ENCODE results near the gene COQ7. TPM values are rescaled to one million over a fixed set of nuclear protein-coding genes. Genes with fewer than 3 reads are reported as not detected.

Gene COQ7
- total RNA-seq, 8 experiments from 2014 or later, result 10.1 to 33.4 (median 20.3) TPM

- ATAC-seq (replicated peaks in 6 of 8), result no peak
- WGBS, 10 experiments, result 71 to 100% (median 86%) methylated on average over 1 to 2 of the region's 2 CpGs; no CpG with 5 or more reads in 4 of the 10 experiments
- peaks cover 0 to 19% of the 10 kb centered on the region in 2 donors for H3K4me1 ChIP-seq (replicated peaks in 1 of 2)
- no peak overlapping the region for H3K27ac ChIP-seq
- in situ Hi-C loops (cut with MboI; ENCODE audit: low pct_unique_long_range_greater_than_20kb in 2 of 9, low sequenced_read_pairs in 9 of 9, unreplicated experiment in 9 of 9), result no loop called here
- H3K4me3 ChIP-seq, result no peak overlapping the region
Observed at GRCh38 chr16:19106625-19107020, 39.2 kb downstream of the COQ7 start.

- Histone ChIP-seq H3K4me3 (no peak overlapping the region), H3K27ac (no peak overlapping the region), H3K4me1 (replicated peaks in 1 of 2) (peaks cover 0 to 22% of the 10 kb centered on the region in 2 donors)
- ATAC-seq (replicated peaks in 6 of 8), result no peak
- in situ Hi-C loops (cut with MboI; ENCODE audit: low pct_unique_long_range_greater_than_20kb in 2 of 9, low sequenced_read_pairs in 9 of 9, unreplicated experiment in 9 of 9), result no loop called here
- WGBS, 10 experiments, result 70 to 100% (median 92%) methylated on average over 1 to 9 of the region's 9 CpGs; no CpG with 5 or more reads in 1 of the 10 experiments
Observed at GRCh38 chr16:19108409-19109287, 41.2 kb downstream of the COQ7 start.

- 74 to 100% (median 87%) methylated on average over 1 to 4 of the region's 4 CpGs; no CpG with 5 or more reads in 2 of the 10 experiments for WGBS, 10 experiments
- Histone ChIP-seq H3K4me1 (replicated peaks in 1 of 2) (peaks cover 0 to 24% of the 10 kb centered on the region in 2 donors), H3K4me3 (no peak overlapping the region), H3K27ac (no peak overlapping the region)
- ATAC-seq (replicated peaks in 6 of 8), result no peak
- in situ Hi-C loops (cut with MboI; ENCODE audit: low pct_unique_long_range_greater_than_20kb in 2 of 9, low sequenced_read_pairs in 9 of 9, unreplicated experiment in 9 of 9), result no loop called here
Observed at GRCh38 chr16:19109288-19109664, 41.9 kb downstream of the COQ7 start.

GRCh38 chr16:19110537-19111360 is 43.3 kb downstream of the COQ7 start:
- no peak overlapping the region for H3K4me3 ChIP-seq
- WGBS, 10 experiments, result 57 to 100% (median 88%) methylated on average over 1 to 2 of the region's 4 CpGs; no CpG with 5 or more reads in 4 of the 10 experiments
- no peak overlapping the region for H3K27ac ChIP-seq
- peaks cover 0 to 18% of the 10 kb centered on the region in 2 donors for H3K4me1 ChIP-seq (replicated peaks in 1 of 2)
- in situ Hi-C loops (cut with MboI; ENCODE audit: low pct_unique_long_range_greater_than_20kb in 2 of 9, low sequenced_read_pairs in 9 of 9, unreplicated experiment in 9 of 9), result no loop called here
- no peak for ATAC-seq (replicated peaks in 6 of 8)

GRCh38 chr16:19112099-19112407 is 44.6 kb downstream of the COQ7 start:
- WGBS, 10 experiments, result 80 to 100% (median 90%) methylated on average over 1 to 2 of the region's 2 CpGs; no CpG with 5 or more reads in 5 of the 10 experiments
- H3K4me1 ChIP-seq (replicated peaks in 1 of 2), result peaks cover 0 to 10% of the 10 kb centered on the region in 2 donors
- no peak overlapping the region for H3K4me3 ChIP-seq
- no peak overlapping the region for H3K27ac ChIP-seq
- no peak for ATAC-seq (replicated peaks in 6 of 8)
- in situ Hi-C loops (cut with MboI; ENCODE audit: low pct_unique_long_range_greater_than_20kb in 2 of 9, low sequenced_read_pairs in 9 of 9, unreplicated experiment in 9 of 9), result no loop called here

- Histone ChIP-seq H3K4me1 (replicated peaks in 1 of 2) (peaks cover 0 to 12% of the 10 kb centered on the region in 2 donors), H3K4me3 (peak within 1 kb of the TSS; percentile 29 to 44 (median 38)), H3K27ac (peak within 1 kb of the TSS in 1 of 2 donors; percentile 18)
- peak; percentile 67 to 87 (median 80) for ATAC-seq (replicated peaks in 6 of 8)
- in situ Hi-C loops (cut with MboI; ENCODE audit: low pct_unique_long_range_greater_than_20kb in 2 of 9, low sequenced_read_pairs in 9 of 9, unreplicated experiment in 9 of 9), result no loop called here
- 0 to 63% (median 47%) methylated on average over 2 to 4 of the region's 74 CpGs; no CpG with 5 or more reads in 6 of the 10 experiments for WGBS, 10 experiments
Observed at GRCh38 chr16:19113577-19114358, 46.4 kb downstream of the COQ7 start, which contains the start of gene ITPRIPL2. ITPRIPL2 (plus strand) TSS chr16:19113964; CDS start chr16:19114462, 498 bp downstream.

- in situ Hi-C loops (cut with MboI; ENCODE audit: low pct_unique_long_range_greater_than_20kb in 2 of 9, low sequenced_read_pairs in 9 of 9, unreplicated experiment in 9 of 9), result no loop called here
- Histone ChIP-seq H3K4me1 (replicated peaks in 1 of 2) (peaks cover 0 to 12% of the 10 kb centered on the region in 2 donors), H3K4me3 (peak overlapping the region; percentile 29 to 44 (median 38)), H3K27ac (peak overlapping the region in 1 of 2 donors; percentile 18)
- peak in 6 of 8 experiments; percentile 14 to 63 (median 43) for ATAC-seq (replicated peaks in 6 of 8)
- WGBS, 10 experiments, result 0 to 87% (median 37%) methylated on average over 1 to 21 of the region's 80 CpGs; no CpG with 5 or more reads in 6 of the 10 experiments
Observed at GRCh38 chr16:19114359-19115147, 47.1 kb downstream of the COQ7 start.

GRCh38 chr16:19115148-19116021 is 48.0 kb downstream of the COQ7 start:
- in situ Hi-C loops (cut with MboI; ENCODE audit: low pct_unique_long_range_greater_than_20kb in 2 of 9, low sequenced_read_pairs in 9 of 9, unreplicated experiment in 9 of 9), result no loop called here
- peak in 2 of 8 experiments; percentile 0 to 14 for ATAC-seq (replicated peaks in 6 of 8)

GRCh38 chr16:19116711-19117449 is 49.5 kb downstream of the COQ7 start:
- WGBS, 10 experiments, result 50 to 100% (median 73%) methylated on average over 1 to 6 of the region's 6 CpGs; no CpG with 5 or more reads in 1 of the 10 experiments
- ATAC-seq (replicated peaks in 6 of 8), result no peak
- in situ Hi-C loops (cut with MboI; ENCODE audit: low pct_unique_long_range_greater_than_20kb in 2 of 9, low sequenced_read_pairs in 9 of 9, unreplicated experiment in 9 of 9), result no loop called here
- Histone ChIP-seq H3K27ac (no peak overlapping the region), H3K4me1 (replicated peaks in 1 of 2) (peaks cover 0 to 12% of the 10 kb centered on the region in 2 donors), H3K4me3 (no peak overlapping the region)

More at GRCh38 chr16:19115148-19116021, 48.0 kb downstream of the COQ7 start:
- Histone ChIP-seq H3K4me1 (replicated peaks in 1 of 2) (peaks cover 0 to 12% of the 10 kb centered on the region in 2 donors), H3K4me3 (no peak overlapping the region), H3K27ac (no peak overlapping the region)
- 20 to 100% (median 93%) methylated on average over 1 to 13 of the region's 50 CpGs; no CpG with 5 or more reads in 4 of the 10 experiments for WGBS, 10 experiments

GRCh38 chr16:19118938-19119431 is 51.6 kb downstream of the COQ7 start:
- ATAC-seq (replicated peaks in 6 of 8), result peak in 3 of 8 experiments; percentile 32 to 51 (median 35)
- in situ Hi-C loops (cut with MboI; ENCODE audit: low pct_unique_long_range_greater_than_20kb in 2 of 9, low sequenced_read_pairs in 9 of 9, unreplicated experiment in 9 of 9), result no loop called here
- no peak overlapping the region for H3K27ac ChIP-seq

More at GRCh38 chr16:19118938-19119431, 51.6 kb downstream of the COQ7 start:
- Histone ChIP-seq H3K4me1 (replicated peaks in 1 of 2) (peaks cover 0 to 8% of the 10 kb centered on the region in 2 donors), H3K4me3 (no peak overlapping the region)
- 0 to 82% (median 68%) methylated on average over 3 to 6 of the region's 6 CpGs; no CpG with 5 or more reads in 1 of the 10 experiments for WGBS, 10 experiments
